ENCODE data around the gene CD247.
A peak's percentile ranks its signal among the peaks of the same experiment; 100 is the strongest.

CD247 gene

DNA sequence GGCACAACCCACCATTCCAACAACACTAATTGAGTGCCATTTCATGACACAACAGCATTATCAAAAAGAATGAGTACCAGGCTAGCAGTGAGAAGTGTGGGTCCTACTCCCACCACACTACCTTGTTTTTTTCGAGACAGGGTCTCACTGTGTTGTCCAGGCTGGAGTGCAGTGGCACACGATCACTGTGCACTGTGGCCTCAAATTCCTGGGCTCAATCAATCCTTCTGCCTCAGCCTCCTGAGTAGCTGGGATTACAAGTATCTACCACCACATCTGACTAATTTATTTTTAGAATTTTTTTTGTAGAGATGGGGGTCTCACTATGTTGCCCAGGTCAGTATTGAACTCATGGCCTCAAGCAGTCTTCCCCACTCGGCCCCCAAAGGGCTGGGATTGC, 30.7 kb downstream of the CD247 start:
- DNase-seq: no peak

- no peak for DNase-seq
These were observed 32.1 kb downstream of the CD247 start for GRCh38 chr1:167486090-167486824.

DNA sequence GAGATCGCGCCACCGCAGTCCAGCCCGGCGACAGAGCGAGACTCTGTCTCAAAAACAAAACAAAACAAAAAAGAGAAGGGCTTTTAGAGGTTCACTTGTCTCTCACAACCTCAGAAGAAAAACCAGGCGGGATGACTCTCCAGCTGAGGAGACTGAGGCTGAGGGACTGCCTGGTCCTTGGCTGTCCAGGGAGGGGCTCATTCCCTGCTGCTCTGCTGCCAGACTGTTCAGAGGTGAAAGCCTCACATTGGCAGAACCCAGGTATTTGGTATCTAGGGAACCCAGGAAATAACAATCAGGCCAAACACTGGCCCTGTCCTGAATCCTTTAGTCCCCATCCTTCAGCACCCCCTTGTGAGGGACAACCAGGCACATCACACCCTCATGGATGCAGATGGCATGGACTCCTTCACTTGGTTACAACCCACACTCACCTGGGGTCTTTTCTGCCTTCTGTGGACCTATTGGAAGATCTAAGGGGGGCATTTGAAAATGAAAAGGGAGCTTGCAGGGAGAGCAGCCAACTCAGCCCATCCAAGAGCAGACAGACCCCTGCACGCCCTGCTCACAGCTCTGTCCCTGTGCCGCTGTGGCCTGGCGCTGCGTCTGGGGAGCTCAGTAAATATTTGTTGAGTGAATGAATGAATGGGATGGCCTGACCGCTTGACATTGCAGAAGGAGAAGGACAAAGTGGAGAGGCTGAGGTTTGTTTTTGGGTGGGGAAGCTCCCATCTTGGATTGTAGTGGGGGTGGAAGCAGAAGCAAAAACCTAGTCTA, 33.4 kb downstream of the CD247 start:
- DNase-seq: peak; percentile 11 to 25

DNA sequence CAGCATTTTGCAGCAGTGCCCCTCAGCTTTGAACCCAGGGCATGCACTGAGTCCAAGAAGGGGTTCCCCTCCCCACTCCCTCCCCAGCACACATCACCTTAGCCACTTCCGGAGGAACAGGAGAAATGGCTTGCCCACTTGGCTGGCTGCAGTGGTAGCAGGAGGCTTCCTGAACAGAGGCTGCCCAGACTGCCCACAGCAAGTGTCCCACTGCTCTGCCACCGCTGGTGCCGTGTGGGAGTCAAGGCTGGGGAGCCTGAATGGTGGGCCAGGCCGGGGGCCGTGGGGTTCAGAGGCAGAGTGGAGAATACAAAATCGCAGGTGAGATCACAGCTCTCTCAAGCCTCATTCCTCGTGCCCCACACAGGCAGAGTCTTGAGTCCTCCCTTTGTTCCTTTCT, 34.5 kb downstream of the CD247 start:
- DNase-seq: no peak

GRCh38 chr1:167482184-167482583, 36.1 kb downstream of the CD247 start:
- DNase-seq: no peak

DNA sequence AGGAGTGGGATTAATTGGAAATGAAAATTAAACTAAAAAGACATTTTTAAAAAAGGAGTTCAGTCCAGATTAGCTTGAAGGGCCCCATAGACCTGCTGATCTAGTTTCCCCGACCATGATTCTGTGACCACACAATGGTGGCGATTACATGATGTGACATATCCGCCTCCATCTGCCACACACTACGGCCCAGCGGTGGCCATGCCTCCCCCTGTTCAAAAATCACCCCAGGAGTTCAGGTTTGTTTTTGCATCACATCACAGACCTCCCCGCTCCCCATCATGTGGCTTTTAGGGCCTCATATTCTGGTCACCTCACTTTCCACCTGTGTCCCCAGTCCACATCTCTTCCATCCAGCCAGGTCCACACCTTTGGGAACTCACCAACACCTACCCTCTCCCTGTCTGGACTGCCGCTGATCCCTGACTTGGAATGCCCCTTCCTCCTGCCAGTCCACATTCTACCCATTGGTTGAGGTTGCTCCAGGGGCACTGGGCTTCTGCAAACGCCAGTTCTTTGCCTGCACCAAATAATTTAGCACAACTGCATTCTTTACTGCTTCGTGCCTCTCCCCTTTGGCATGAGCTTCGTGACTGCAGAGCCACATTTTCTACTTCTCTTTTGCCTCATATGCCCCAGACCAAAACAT, 38.9 kb downstream of the CD247 start:
- no peak for DNase-seq

GRCh38 chr1:167477986-167478385, 40.3 kb downstream of the CD247 start:
- DNase-seq: no peak

- DNase-seq: no peak
These were observed 42.3 kb downstream of the CD247 start for GRCh38 chr1:167476061-167476460.

DNA sequence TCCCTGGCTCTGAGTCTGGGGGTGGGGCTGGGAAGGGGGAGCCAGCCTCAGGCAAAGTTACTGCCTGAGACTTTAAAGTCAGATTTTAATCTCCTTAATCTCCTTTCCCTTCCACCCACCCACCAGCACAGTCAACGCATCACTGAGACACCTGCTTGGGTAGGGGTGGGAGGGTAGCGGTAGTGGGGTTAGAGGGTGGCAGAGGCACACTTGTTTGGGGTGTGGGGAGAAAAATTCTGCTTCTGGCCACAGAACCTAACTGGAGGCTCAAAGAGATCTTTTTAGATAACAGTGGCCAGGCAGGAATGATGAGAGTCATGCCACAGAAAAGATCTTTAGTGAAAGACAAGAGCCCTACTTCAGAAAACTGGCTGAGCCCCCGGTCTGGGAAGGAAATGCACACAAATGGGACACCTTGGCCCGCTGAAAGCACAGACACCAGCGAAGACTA, 44.1 kb downstream of the CD247 start:
- no peak for DNase-seq

DNA sequence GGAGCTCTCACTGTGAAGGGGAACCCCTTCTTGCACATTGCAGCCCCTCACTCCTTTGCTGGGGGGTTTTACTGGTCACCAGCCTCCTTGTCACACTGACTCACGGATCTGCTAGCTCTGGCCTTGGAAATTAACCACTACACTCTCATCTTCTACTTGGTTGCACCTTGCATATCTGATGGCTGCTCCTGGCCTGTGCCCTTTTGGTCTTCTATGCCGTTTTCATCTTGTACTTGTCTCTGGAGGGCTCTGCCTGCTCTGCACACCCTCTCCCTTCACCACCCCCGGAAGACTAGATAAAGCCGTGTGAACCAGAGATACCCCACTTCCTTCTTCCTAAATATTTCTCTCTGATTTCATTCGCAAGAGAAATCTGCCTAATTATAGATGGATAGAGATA, 44.6 kb downstream of the CD247 start:
- no peak for DNase-seq

DNA sequence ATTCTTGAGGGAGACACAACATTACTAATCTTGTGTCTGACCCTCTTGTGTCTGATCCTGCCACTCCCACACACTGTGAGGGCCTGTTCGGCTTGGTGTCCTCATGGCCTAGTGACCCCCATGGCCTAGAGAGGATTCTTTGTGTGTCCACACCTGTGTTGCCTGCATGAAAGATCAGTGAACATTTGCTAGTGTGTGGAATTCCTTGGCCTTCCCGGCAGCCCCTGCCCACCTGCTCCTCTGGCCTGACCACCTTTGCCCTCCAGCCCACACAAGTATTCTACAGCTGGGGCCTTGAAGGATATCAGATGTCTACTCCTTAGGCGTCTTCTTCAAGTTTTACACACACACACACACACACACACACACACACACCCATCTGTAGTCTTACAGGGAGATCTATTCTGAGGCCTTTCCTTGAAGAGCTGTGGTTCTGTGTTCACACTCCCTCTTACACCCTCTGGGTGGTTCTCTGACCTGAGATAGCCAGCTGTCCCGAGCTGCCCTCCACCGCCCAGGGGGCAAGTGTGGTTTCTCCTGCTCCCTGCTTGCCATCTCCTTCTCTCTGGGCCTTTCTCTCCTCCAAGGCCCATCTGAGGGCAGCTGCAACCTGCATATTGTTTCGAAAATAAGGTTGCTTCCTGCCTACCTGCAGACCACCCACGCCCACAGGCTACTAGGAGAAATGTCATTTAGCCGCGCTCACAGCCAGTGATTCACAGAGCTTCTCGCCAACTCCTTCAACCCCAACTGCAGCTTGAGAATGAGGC, 45.4 kb downstream of the CD247 start:
- DNase-seq: no peak

- DNase-seq: no peak
These were observed 46.8 kb downstream of the CD247 start for GRCh38 chr1:167471568-167471967.

DNA sequence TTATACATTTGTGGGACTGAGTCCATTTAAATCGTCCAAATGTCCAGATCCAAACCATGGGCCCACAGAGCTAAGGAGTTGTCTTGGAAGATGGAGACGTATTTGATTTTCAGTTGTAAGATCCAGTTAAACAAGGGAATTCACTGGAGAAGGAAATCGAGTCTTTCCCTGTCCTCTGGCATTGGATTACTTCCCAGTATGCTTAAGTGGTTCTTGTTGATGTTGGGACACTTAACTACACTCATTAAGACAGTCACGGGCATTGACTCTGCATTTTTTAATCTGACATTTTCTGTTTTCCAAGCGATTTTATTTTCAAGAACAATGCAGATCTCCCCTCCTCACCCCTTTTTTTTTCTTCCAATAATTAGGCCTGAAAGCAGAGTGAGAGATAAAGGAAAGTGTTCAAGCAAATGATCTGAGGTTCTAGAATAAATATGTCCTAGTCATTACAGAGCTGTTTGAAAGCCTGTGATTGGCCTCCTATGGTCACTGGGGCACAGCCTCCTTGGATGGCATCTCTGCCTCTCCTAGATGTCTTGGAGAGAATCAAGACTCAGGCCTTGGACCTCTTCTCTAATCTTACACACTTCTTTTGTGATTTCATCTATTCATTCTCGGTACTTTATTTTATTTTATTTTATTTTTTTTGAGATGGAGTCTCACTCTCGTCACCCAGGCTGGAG, 48.9 kb downstream of the CD247 start:
- DNase-seq: no peak

- no peak for DNase-seq
These were observed 50.6 kb downstream of the CD247 start for GRCh38 chr1:167467752-167468151.

- no peak for DNase-seq
These were observed 51.1 kb downstream of the CD247 start for GRCh38 chr1:167467126-167467710.

DNA sequence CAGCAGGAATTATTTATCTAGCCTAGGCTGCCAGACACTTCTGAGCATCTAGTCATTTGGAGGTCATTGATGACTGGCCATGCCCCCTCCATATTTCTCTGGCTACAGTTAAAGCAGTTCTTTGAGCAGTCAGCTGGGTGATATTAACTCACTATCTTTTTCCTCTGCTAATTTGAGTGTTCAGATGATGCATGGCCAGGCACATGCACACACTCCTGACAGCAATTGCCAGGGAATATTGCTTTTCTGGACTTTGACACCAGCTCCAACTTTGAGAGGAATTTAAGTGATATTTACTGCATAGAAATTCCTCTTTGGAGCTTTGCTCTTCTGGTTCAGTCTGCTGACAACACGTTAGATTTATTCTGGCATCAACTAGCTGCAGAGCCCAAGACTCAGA, 52.6 kb downstream of the CD247 start:
- DNase-seq: no peak

DNA sequence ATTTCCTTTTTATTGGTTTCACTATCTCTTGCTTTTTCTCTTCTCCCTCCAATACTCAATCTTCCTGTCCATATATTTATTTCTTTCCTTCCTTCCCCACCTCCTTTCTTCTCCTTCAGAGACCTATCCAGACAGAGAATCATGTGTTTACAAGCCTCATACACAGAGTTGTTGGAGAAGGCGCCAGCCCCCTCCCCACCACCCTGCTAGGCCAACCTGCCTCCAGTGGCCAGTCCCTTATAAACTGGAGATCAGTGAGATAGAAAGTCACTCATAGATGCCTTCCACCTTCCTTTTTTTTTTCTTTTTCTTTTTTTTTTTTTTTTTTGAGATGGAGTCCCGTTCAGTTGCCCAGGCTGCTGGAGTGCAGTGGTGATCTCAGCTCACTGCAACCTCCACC, 53.3 kb downstream of the CD247 start:
- no peak for DNase-seq

- no peak for DNase-seq
These were observed 54.3 kb downstream of the CD247 start for GRCh38 chr1:167463875-167464575.

DNA sequence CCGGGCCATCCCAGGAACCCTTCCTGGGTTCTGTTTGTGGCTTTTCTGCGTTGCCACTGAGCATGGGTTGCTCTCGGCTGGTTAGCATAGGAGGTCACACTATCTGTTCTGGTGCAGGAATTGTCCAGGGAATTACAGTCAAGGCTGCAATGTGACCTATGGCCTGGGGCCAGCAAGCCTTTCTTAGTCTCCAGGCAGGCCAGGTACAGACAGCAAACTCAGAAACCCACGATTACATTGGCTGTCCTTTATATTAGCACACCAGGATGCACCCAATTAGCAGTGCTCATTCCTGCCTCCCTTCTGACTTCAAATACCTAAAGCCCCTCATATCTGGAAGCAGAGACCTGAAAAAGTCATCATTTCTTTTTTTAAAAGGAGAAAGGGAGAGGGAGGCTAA, 55.2 kb downstream of the CD247 start:
- no peak for DNase-seq

DNA sequence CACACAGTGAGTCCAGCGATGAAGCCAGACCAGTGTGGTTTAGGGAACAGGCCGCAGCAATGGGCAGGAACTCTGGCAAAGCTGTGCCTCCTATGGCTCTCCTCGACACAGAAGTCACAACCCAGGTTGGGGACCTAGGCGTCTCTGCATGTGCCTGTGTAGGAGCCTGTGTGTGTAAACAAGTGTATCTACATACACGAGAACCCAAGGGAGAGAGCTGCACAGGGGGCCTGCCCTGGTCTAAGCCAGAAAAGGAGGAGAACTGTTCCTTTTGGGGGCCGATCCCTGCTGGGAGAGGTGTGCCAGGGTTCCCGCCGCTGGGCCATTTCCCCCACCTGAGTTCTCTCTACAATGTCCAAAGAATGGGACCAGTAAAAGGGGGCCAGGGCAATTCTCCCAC, 56.0 kb downstream of the CD247 start:
- DNase-seq: no peak

- DNase-seq: no peak
These were observed 57.5 kb downstream of the CD247 start for GRCh38 chr1:167460836-167461235.

All from SHP77 (cell line).